Measurements from ENCODE around the gene PPM1H. TPM values are rescaled to one million over a fixed set of nuclear protein-coding genes. Genes with fewer than 3 reads are reported as not detected.

PPM1H gene
- total RNA-seq, 4 donors from 2014 or later: 1.4 to 4.9 (median 2.4) TPM

DNA sequence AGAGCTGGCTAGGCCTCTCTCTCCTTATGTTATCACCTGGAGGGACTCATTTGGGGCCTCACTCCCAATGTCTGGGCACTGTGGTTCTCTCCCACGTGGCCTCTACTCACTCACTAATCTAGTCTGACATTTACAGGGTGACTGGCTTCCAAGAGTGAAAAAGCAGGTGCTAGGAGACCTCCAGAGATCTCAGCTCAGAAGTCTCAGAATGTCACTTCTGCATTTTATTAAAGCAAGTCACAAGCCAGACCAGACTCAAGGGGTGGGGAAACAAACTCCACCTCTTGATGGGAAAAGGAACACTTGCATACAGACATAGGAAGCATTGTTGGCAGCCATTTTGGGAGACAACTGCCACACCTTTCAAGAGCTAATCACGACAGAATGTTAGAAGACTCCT is 292.5 kb downstream of the PPM1H start:
- TF ChIP-seq, protein P1, sequence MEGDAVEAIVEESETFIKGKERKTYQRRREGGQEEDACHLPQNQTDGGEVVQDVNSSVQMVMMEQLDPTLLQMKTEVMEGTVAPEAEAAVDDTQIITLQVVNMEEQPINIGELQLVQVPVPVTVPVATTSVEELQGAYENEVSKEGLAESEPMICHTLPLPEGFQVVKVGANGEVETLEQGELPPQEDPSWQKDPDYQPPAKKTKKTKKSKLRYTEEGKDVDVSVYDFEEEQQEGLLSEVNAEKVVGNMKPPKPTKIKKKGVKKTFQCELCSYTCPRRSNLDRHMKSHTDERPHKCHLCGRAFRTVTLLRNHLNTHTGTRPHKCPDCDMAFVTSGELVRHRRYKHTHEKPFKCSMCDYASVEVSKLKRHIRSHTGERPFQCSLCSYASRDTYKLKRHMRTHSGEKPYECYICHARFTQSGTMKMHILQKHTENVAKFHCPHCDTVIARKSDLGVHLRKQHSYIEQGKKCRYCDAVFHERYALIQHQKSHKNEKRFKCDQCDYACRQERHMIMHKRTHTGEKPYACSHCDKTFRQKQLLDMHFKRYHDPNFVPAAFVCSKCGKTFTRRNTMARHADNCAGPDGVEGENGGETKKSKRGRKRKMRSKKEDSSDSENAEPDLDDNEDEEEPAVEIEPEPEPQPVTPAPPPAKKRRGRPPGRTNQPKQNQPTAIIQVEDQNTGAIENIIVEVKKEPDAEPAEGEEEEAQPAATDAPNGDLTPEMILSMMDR (IDR thresholded peaks at IDR 0.05): no peak
- ATAC-seq (ENCODE audit: low FRiP score): no peak
- DNase-seq (ENCODE audit: low spot score): no peak

DNA sequence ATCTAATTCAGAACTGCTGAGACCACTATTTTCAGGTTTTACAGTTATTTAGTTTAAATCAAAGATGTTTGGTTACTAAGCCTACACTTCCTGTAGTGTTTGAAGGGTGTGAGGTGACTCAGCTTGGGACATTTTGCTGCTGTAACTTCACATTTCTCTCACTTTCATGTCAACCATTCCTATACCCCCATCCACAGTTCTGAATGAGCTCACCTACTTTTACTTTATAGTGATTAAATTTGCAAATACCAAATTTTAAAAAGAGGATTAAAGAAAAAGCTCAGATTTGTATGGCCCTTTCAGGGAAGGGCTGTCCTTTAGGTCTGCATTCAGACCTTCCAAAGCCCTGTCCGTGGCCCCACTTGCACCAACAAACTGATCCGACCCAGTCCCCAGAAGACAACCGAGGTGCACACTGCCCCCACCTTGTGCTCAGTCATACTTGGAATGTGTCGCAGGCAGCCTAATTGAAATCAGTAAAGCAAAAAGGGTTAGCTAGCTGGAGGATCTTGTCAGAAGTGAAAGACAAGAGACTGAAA is 294.0 kb downstream of the PPM1H start:
- ATAC-seq (ENCODE audit: low FRiP score) (no peak), DNase-seq (ENCODE audit: low spot score) (no peak)
- TF ChIP-seq, protein P1 (IDR thresholded peaks at IDR 0.05): no peak

DNA sequence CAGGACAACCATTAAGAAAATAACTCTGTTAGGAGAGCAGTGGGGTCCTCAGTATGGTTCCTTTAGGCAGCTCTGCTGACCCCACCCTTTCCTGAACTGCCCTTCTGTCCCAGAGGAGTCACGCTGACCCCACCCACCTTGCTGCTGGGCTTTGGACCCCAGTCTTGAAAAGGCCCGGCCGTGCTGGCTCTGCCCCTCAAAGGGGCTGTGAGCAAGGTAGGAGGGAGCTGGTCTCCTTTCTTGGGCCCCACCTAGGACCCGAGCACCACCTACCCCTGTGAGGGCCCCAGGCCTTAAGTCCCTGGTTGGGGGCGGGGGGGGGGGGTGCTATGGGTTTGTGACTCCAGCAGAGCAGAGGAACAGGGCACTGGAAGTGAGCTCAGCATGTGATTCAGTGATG is 297.3 kb downstream of the PPM1H start:
- ATAC-seq (ENCODE audit: low FRiP score): no peak
- DNase-seq (ENCODE audit: low spot score): no peak
- TF ChIP-seq, protein P1 (IDR thresholded peaks at IDR 0.05): no peak

DNA sequence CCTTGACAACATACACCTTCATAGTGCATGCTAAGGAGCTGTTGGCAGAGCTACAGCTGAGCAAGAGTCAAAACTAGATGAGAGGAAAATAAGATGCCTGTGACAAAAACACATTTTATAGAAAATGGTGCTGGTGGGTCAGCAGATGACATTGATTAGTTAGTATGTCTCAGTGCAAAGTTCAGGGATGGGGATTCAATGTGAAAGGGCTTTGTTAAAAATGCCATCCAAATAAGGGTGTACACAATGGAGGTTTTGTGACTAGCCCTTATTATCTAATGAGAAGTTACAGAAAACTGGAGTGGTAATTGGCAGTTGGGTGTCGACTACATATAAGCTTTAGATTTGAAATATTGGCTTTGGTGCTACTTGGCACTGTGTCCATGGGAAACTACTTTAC is 299.3 kb downstream of the PPM1H start:
- DNase-seq (ENCODE audit: low spot score) (no peak), ATAC-seq (ENCODE audit: low FRiP score) (no peak)
- TF ChIP-seq, protein P1 (IDR thresholded peaks at IDR 0.05): no peak

DNA sequence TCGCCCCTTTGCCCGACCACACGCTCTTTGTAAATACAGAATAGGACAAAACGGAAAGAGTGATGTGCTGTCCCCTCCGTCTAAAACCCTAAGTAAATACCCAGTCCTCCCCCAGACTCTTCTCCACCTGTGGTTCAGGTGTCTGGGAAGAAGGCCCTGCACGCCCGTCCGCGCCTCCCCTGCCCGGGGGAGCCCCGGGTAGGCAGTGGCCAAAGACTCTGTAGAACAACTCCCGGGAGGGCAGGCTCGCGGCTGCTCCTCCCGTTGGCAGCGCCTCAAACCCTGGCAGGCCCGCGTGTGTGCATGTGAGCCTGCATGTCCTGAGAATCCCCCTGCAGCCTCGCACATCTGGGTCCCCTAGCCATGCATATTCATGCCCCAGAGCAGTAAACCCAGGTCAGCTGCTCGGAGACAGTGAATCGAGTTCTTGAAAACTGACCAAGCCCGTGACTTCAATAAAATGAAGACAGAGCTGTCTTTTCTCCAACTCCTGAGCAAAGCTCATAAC is 302.5 kb downstream of the PPM1H start:
- ATAC-seq (ENCODE audit: low FRiP score) (peak; percentile 48), DNase-seq (ENCODE audit: low spot score) (no peak)
- TF ChIP-seq, protein P1 (IDR thresholded peaks at IDR 0.05): no peak

DNA sequence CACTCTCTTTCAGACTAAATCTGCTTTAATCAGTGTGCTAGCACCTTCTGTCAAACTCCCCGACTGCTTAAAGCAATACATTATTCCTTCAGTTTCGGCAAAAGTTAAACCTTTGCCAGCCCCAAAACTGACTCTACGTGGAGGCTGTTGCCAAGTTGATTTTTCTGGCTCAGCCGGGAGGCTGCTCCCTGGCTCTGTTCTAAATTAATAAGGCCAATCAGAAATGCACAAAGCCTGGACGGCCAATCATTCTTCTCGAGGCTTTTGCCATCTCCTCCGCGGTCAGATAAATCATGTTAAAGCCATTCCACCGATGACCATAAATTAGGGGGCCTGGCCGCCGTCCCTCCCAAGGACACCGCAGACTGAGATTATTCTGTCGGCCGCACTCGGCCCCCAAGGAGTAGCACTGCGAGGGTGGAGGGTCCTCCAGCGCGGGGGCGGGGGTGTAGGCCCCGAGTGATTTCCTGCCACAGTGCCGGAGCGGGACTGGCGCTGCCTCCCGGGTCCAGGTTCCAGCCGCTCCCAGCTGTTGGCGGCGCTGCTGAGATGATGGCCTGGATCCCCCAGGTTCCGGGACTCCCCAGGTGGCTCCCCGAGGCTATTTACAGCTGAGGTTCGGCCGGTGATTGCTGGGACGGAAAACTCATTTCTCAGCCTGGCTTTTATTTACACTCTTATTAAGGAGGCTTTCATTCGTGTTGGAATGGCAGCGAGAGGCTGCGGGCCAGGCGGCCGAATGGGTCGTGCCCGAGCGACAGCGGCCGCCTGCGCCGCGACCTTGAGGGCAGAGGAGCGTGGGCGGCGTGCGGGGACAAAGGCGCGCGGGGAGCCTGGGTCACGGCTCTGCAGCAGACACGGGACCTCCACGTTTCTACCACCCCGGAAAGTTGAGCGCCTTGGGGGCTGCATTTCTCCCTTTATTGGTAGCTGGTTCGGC is 303.2 kb downstream of the PPM1H start:
- peak; percentile 87 for ATAC-seq (ENCODE audit: low FRiP score)
- DNase-seq (ENCODE audit: low spot score): no peak
- TF ChIP-seq, protein P1 (IDR thresholded peaks at IDR 0.05): no peak

All from omental fat pad (tissue), 4 donors.